PC-9 (cell line): ENCODE measurements around the gene SLPI. TPM values are rescaled to one million over a fixed set of nuclear protein-coding genes. Genes with fewer than 3 reads are reported as not detected.

Experiments
- BruUV-seq: library from RNA; stranded (reverse); fragments of 400-500 nt; replicated peaks from 2 replicates; lab custom pipeline; 2021; lab: Mats Ljungman, UMichigan
- CTCF ChIA-PET: fragments of 300-600 bp; sonication (Branson Sonifier 250); formaldehyde crosslinking; loops from one replicate; lab custom pipeline; 2022; ENCODE audit warnings: antibody characterized with exemption; lab: Charles Lee
- POLR2A ChIA-PET: fragments of 300-600 bp; sonication (Branson Sonifier 250); formaldehyde crosslinking; loops from one replicate; lab custom pipeline; 2022; ENCODE audit warnings: antibody characterized with exemption; ENCODE audit not compliant: unreplicated experiment; lab: Charles Lee
- DNase-seq, 2 experiments: peaks; one replicate each; pipeline versions ENCODE4 v3.0.0 to v3.0.0-alpha.2; 2015 to 2022; ENCODE audit warnings: mixed read lengths in 1 of 2
- H2AFZ ChIP-seq: fragments of 200-600 bp; sonication (generic); 2 replicates; pipeline ENCODE4 v1.8.1; 2017; ENCODE audit warnings: antibody characterized with exemption
- H3F3A ChIP-seq: fragments of 200-600 bp; sonication (generic); 2 replicates; pipeline ENCODE4 v1.8.1; 2017; ENCODE audit warnings: antibody characterized with exemption, mild to moderate bottlenecking, low read depth; ENCODE audit not compliant: insufficient read depth
- H3K27ac ChIP-seq: fragments of 200-600 bp; sonication (generic); 2 replicates; pipeline ENCODE4 v1.6.1; 2016; ENCODE audit warnings: mixed run types
- H3K27me3 ChIP-seq: fragments of 200-600 bp; sonication (generic); 2 replicates; pipeline ENCODE4 v1.6.1; 2016; ENCODE audit warnings: low read depth, mixed run types; ENCODE audit not compliant: insufficient read depth
- H3K36me3 ChIP-seq: fragments of 200-600 bp; sonication (generic); 2 replicates; pipeline ENCODE4 v1.6.1; 2016; ENCODE audit warnings: low read depth, mixed run types
- H3K4me1 ChIP-seq: fragments of 200-600 bp; sonication (generic); replicated peaks from 2 replicates; pipeline ENCODE4 v1.6.1; 2016; ENCODE audit warnings: mixed run types; ENCODE audit not compliant: insufficient read depth
- H3K4me2 ChIP-seq: fragments of 200-600 bp; sonication (generic); 2 replicates; pipeline ENCODE4 v1.6.1; 2017; ENCODE audit warnings: mixed run types
- H3K4me3 ChIP-seq: fragments of 200-600 bp; sonication (generic); 2 replicates; pipeline ENCODE4 v1.6.1; 2016; ENCODE audit warnings: mixed run types
- H3K79me2 ChIP-seq: fragments of 200-600 bp; sonication (generic); 2 replicates; pipeline ENCODE4 v1.6.1; 2017; ENCODE audit warnings: low read depth, mixed run types
- H3K9me2 ChIP-seq: fragments of 200-600 bp; sonication (generic); 2 replicates; pipeline ENCODE4 v1.8.1; 2017; ENCODE audit warnings: mild to moderate bottlenecking; ENCODE audit not compliant: insufficient read depth
- H3K9me3 ChIP-seq: fragments of 200-600 bp; sonication (generic); 2 replicates; pipeline ENCODE4 v1.8.1; 2016; ENCODE audit warnings: low read depth; ENCODE audit not compliant: insufficient read depth
- H4K20me1 ChIP-seq: fragments of 200-600 bp; sonication (generic); 2 replicates; pipeline ENCODE4 v1.8.1; 2017; ENCODE audit not compliant: insufficient read depth
- EZH2 ChIP-seq: fragments of 200-600 bp; sonication (generic); IDR thresholded peaks from 2 replicates; pipeline ENCODE4 v1.8.0; 2017; ENCODE audit warnings: antibody characterized with exemption, low read depth
- intact Hi-C: fragments of 100-400 bp; cut with micrococcal nuclease; formaldehyde crosslinking; loops from one replicate; pipeline ENCODE4 v1.10.0; 2022; ENCODE audit not compliant: unreplicated experiment
- total RNA-seq: library from RNA; stranded (reverse); gene quantifications from 2 replicates; pipeline ENCODE4 v1.2.3, GENCODE V29; 2021
- TF ChIP-seq, protein P1 (sequence below): fragments of 200-600 bp; sonication (generic); conservative IDR thresholded peaks from 2 replicates; pipeline ENCODE4 v1.6.1; 2017; ENCODE audit warnings: mixed run types, antibody characterized with exemption, mild to moderate bottlenecking, moderate library complexity

Gene SLPI
- total RNA-seq, 1 experiment from 2014 or later: 55.1 TPM

DNA sequence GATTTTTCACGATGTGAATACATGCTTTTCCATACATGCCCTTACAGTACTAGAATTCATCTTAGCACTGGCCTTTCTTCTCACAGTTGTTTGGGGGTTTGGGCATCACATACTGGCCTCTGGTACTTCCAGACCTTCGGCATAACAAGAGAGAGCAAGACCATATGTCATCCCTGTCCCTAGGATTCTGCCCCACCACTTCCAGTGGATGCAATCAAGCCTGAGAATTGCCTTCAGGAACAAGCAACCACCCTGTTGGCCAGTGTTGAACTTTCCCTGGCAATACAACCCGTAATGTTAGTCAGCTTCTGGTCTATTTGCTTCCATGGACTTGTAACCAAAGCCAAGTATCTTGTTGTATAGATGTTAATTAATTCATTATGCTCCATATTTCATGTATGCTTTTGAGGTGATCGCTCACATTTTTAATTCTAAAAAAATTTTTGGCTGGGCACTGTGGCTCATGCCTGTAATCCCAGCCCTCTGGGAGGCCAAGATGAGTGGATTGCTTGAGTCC is 15.4 kb upstream of the SLPI start:
- no TSS peak for BruUV-seq
- no peak for TF ChIP-seq EZH2
- TF ChIP-seq, protein P1, sequence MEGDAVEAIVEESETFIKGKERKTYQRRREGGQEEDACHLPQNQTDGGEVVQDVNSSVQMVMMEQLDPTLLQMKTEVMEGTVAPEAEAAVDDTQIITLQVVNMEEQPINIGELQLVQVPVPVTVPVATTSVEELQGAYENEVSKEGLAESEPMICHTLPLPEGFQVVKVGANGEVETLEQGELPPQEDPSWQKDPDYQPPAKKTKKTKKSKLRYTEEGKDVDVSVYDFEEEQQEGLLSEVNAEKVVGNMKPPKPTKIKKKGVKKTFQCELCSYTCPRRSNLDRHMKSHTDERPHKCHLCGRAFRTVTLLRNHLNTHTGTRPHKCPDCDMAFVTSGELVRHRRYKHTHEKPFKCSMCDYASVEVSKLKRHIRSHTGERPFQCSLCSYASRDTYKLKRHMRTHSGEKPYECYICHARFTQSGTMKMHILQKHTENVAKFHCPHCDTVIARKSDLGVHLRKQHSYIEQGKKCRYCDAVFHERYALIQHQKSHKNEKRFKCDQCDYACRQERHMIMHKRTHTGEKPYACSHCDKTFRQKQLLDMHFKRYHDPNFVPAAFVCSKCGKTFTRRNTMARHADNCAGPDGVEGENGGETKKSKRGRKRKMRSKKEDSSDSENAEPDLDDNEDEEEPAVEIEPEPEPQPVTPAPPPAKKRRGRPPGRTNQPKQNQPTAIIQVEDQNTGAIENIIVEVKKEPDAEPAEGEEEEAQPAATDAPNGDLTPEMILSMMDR: no peak
- peaks cover 12% of the 10 kb centered on the region for H3K4me1 ChIP-seq
- H3K27ac ChIP-seq: no peak overlapping the region
- intact Hi-C loops: no loop called here
- H3K9me2 ChIP-seq: no peaks in the 10 kb centered on the region
- no peaks in the 10 kb centered on the region for H3K9me3 ChIP-seq
- H3K27me3 ChIP-seq: no peaks in the 10 kb centered on the region
- no peak overlapping the region for H3K4me2 ChIP-seq
- no peaks in the 10 kb centered on the region for H3F3A ChIP-seq
- H4K20me1 ChIP-seq: no peaks in the 10 kb centered on the region
- no peaks in the 10 kb centered on the region for H3K36me3 ChIP-seq
- ChIA-PET POLR2A (no interaction called here), CTCF (no interaction called here)
- DNase-seq: no peak
- H3K79me2 ChIP-seq: no peaks in the 10 kb centered on the region
- no peak overlapping the region for H2AFZ ChIP-seq
- no peak overlapping the region for H3K4me3 ChIP-seq

DNA sequence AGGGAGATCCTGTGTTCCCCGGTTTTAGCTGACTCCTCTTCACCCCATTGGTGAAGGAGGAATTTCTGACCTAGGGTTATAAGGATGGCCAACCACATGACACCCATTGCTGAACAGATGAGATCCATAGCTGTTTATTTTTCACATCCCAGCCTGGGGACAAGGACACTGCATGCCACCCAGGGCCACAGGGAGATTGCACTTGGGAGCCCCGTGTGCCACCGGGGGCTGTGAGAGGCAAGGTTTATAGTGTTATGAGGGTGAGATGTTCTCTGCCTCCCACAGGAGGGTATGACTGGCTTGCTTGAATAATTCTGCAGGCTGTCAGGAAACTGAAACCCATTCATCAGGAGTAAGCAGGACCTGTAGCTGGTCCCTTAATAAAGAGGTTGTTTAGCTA is 14.7 kb upstream of the SLPI start:
- H3K4me2 ChIP-seq: no peak overlapping the region
- no peak overlapping the region for H2AFZ ChIP-seq
- no peaks in the 10 kb centered on the region for H4K20me1 ChIP-seq
- H3F3A ChIP-seq: no peaks in the 10 kb centered on the region
- intact Hi-C loops: no loop called here
- H3K4me3 ChIP-seq: no peak overlapping the region
- H3K27ac ChIP-seq: no peak overlapping the region
- TF ChIP-seq EZH2: no peak
- TF ChIP-seq, protein P1: no peak
- CTCF ChIA-PET: no interaction called here
- BruUV-seq: no TSS peak
- POLR2A ChIA-PET: no interaction called here
- no peaks in the 10 kb centered on the region for H3K36me3 ChIP-seq
- peaks cover 12% of the 10 kb centered on the region for H3K4me1 ChIP-seq
- no peaks in the 10 kb centered on the region for H3K9me3 ChIP-seq
- H3K27me3 ChIP-seq: no peaks in the 10 kb centered on the region
- no peaks in the 10 kb centered on the region for H3K79me2 ChIP-seq
- no peak for DNase-seq
- no peaks in the 10 kb centered on the region for H3K9me2 ChIP-seq

DNA sequence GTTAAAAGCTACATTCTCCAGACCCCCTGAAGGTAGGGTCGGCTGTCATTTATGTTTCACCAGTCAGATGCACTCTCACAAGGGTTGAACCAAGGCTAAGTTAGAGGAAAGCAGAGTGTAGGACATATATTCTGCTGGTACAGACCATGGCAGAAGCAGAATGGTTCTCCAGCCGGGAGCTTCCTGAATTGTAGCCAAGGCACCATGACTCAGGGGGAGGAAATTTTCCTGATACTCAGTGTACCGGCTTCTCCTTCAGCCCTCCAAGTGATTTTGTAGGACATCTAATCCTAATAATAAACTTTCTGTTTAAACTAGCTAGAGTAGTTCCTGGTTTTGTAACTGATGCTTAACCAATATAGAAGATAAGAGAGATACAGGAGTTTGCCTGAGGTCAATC is 14.2 kb upstream of the SLPI start:
- Histone ChIP-seq H3F3A (no peaks in the 10 kb centered on the region), H2AFZ (no peak overlapping the region), H3K9me3 (no peaks in the 10 kb centered on the region), H3K27ac (no peak overlapping the region), H3K27me3 (no peaks in the 10 kb centered on the region), H3K4me2 (no peak overlapping the region), H3K79me2 (no peaks in the 10 kb centered on the region), H3K4me1 (peaks cover 12% of the 10 kb centered on the region), H3K4me3 (no peak overlapping the region), H3K9me2 (no peaks in the 10 kb centered on the region), H3K36me3 (no peaks in the 10 kb centered on the region), H4K20me1 (no peaks in the 10 kb centered on the region)
- DNase-seq: no peak
- no TSS peak for BruUV-seq
- ChIA-PET CTCF (no interaction called here), POLR2A (no interaction called here)
- intact Hi-C loops: no loop called here
- TF ChIP-seq, protein P1: no peak
- no peak for TF ChIP-seq EZH2
